HG02571 (cell line): ENCODE measurements around the gene ZNFX1.

Source experiments
- ATAC-seq: cut with Tn5 transposase; IDR thresholded peaks from one replicate; pipeline ENCODE4 v1.9.1; 2021; ENCODE audit warnings: mild to moderate bottlenecking, moderate library complexity; ENCODE audit not compliant: unreplicated experiment

The ZNFX1 gene

DNA sequence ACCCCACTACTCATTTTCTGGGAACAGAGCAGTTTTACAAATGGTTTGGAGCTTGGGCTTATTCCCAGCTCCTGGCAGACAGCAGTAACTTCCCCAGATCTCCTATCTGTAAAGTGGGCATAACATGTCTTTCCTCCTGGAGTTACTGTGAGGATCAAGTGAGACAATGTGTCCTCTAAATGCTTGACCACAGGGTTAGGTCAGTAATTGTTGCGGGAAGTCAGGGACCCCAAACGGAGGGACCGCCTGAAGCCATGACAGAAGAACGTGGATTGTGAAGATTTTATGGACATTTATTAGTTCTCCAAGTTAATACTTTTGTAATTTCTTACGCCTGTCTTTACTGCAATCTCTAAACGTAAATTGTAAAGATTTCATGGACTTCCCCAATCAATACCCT is 15.3 kb upstream of the ZNFX1 start:
- no peak for ATAC-seq

- no peak for ATAC-seq
Measured at GRCh38 chr20:49292010-49292409, 14.2 kb upstream of the ZNFX1 start.

- no peak for ATAC-seq
Measured at GRCh38 chr20:49291200-49291599, 13.3 kb upstream of the ZNFX1 start.

GRCh38 chr20:49290608-49291191 is 12.8 kb upstream of the ZNFX1 start:
- ATAC-seq, result no peak

DNA sequence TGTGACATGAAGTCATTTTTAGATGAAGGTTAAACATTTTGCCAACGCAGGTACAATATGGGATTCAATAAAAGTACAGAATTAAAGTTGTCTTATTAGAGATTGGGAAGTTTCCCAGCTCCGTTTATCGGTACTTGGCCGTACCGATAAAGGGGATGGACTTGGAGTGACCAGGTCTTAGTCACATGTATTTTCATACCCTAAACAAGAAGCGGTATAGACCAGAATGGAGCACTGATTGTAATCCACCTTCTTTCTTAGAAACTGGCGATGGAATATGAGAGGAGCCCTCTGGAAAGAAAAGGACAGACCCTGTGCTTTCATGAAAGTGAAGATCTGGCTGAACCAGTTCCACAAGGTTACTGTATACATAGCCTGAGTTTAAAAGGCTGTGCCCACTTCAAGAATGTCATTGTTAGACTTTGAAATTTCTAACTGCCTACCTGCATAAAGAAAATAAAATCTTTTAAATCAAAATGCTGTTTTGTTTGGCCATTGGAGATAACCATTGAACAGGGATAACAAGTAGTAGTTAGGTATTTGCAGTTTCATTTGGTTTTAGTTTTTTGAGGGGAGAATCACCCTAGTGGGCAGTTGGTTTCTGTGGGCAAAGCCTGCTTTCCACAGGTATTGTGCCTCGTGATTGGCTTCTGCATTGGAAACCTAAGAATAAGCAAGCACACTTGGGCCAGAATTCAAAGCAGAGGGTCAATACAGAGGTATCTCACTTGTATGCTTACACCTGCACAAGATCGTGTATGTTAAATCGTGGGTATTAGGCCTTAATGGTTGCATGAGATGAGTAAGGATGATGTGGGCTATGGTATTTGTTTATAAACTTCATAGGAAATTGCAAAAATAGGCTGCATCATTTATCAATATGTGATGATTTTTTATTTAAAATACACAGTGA is 11.2 kb upstream of the ZNFX1 start:
- no peak for ATAC-seq

DNA sequence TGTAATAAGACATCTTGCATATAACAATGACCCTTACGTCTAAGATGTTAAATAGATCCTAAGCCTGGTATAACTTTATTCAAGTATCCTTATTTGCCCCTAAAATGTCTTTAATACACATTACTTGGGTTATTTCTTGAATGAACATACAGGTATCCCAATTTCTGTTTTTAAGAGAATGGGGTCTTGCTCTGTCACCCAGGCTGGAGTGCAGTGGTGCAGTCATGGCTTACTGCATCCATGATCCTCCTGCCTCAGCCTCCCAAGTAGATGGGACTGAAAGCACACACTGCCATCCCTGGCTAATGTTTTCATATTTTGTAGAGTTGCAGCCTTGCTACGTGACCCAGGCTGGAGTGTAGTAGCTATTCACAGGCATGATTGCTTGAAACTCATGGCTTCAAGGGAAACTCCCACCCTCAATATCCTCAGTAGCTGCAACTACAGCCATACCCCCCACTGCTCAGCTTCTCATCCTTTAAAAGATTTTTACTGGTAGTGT is 10.4 kb upstream of the ZNFX1 start:
- ATAC-seq, result no peak

- ATAC-seq, result no peak
Measured at GRCh38 chr20:49287555-49288249, 9.8 kb upstream of the ZNFX1 start.

DNA sequence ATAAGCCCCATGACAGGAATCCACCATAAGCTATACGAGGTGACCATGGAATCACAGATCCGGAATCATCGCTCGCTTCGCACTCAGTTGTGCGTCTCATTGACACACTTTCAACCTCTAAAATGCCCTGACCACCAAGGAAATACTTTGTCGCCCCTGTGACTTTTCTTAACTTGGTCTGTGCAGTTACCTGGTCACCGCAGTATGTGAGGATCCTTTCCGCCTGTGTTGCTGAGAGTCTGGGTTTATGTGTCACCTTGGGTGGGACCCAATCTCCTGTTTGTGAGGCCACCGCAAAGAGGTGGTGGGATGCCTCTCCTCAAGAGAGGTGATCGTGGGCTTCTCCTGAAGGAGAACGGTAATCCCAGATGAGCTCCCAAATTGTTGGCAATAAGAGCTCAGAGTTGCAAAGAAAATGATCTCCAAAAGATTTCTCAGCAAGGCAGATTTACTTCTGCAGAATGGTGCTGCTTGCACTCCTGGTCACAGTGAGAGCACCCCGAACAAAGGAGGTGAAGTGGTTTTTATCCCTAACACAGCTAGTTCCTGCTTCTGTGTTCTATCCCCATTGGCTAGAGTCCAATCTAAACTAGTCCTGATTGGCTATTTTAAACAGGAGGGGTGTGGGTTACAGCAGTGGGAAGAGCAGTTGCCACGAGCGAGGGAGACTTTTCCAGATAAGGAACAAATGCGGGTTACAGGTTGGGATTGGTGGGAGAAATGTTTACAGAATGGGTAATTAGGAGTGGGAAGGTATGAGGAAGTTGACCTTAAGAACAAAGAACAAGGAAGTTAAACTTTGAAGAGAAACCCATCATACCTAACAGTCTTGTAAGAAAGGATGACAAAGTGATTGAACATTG is 9.1 kb upstream of the ZNFX1 start:
- no peak for ATAC-seq

GRCh38 chr20:49285813-49286494 is 8.1 kb upstream of the ZNFX1 start:
- ATAC-seq, result no peak

GRCh38 chr20:49285233-49285668 is 7.4 kb upstream of the ZNFX1 start:
- no peak for ATAC-seq

GRCh38 chr20:49284818-49285217 is 7.0 kb upstream of the ZNFX1 start:
- no peak for ATAC-seq

DNA sequence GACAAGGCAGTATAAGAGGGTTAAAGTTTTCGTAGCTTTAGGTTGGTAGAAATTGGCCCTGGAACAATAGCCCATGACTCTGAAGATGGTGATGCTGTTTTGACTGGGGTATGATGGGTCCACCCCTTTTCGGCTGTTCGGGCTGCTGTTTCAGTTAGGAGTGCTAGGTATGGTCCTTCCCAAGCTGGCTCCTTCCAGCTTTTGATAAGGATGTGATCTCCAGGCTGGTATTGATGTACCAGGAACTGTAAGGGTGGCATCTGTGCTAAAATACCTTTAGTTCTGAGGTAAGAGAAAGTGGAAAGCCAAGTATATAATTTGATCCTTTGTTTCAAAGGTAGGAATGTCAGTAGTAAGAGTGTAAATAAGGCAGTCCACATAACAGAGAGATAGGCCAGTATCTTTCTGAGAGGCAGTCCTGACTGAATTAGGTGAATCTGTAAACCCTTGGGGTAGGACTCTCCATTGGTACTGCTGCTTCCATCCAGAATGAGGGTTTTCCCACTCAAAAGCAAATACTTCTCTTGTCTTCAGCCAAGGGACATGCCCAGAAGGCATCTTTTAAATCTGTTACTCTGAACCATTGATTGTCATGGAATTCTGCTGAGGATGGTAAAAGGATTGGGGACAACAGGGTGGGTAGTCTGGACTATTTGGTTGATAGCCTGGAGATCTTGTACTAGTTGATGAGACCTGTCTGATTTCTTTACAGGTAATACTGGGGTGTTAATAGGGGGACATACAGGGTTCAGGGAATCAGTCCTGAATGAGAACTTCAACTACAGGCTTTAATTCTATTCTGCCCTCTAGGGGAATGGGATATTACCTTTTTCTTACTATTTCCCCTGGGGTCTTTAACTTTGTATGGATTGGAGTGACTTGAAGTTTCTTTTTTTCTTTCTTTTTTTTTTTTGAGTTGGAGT is 6.1 kb upstream of the ZNFX1 start:
- ATAC-seq, result no peak

- no peak for ATAC-seq
Measured at GRCh38 chr20:49283176-49283702, 5.4 kb upstream of the ZNFX1 start.

GRCh38 chr20:49282584-49283171 is 4.8 kb upstream of the ZNFX1 start:
- ATAC-seq, result no peak

DNA sequence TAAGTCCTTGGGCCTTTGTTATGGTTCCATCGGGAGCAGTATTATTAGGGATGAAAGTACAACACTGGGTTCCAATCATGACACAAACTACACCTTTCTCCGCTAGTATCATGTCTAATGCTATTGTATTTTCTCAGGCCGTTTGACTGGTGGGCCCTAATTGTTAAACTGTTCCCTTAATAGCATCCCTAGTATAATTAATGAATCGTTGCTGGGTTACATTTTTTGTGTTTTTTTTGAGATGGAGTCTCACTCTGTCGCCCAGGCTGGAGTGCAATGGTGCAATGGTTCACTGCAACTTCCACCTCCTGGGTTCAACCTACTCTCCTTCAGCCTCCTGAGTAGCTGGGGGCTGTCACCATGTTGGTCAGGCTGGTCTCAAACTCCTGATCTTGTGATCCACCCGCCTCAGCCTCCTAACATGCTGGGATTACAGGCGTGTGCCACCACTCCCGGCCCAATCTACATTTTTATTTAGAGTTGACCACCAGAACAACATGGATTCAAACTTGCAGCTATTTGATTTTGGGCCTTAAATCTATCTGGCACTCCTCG is 4.1 kb upstream of the ZNFX1 start:
- ATAC-seq, result no peak

- no peak for ATAC-seq
Measured at GRCh38 chr20:49281059-49281912, 3.4 kb upstream of the ZNFX1 start.

DNA sequence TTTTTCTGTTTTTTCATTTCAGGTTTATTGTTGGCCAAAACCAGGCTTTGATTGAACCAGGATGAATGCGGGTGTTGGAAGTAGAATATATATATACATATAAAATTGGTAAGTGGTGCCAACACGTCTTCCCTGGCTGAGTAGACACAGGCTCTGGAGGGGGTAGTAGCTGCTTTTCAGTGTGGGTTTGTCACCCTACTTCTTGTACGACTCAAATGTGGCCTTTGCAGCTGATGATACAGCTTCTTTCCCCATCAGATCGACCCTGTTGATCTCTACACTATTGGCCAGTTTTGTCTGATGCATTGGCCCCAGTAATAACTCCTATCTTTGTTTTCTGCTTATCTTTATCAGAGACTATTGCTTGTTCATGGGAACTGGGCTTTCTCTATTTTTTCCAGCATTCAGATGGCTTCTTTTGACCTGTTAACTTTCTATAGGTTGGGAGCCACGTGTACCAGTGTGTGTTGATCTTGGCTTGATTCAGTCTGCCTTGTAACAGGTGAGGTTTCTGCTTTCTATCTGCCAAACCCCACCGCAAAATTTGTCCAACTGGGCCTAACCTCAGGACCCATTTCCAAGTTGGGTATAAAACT is 2.7 kb upstream of the ZNFX1 start:
- ATAC-seq, result no peak
